DMS53 treated with DMSO at 0.1 percent for 48 hours (cell line): Measurements from ENCODE around the gene ZNF792.
"Not testable (repeated sequence)": the region's sequence is repeated elsewhere in the genome, so short reads cannot be mapped to it uniquely, and the experiment has no call there.

Experiments
- DNase-seq: peaks from one replicate; lab custom pipeline; 2025; ENCODE audit not compliant: unreplicated experiment; lab: John Stamatoyannopoulos, UW

The ZNF792 gene

DNA sequence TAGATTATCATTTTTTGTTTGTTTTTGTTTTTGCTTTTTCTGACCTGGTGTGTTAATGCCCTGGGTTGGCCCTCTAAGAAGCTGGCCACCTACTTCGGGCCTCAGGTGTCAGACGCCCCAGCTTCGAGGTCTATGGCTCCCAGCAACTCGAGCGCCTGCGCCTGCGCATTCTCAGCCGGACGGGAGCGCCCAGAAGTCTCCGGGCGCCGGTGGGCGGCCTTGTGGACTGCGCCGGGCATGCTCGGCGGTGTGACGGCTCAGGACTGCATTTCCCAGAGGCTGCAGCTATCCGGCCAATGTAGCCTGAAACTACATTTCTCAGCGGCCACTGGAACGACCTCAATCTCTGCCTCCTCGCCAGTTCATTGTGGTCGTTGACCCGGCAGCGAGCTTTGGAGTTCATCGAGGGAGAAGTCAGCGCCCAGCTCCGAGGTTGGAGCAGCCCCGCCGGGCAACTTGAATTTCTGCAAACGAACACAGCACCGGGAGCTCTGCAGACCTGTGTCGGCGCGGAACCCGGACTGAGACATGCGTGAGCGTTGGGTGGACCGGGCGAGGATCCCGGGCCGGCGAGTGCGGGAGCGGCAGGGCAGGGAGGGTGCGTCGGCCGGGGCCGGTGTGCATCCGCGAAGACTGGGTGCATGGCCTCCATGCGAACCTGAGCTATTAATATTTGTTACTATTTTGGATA lies 37.2 kb downstream of the ZNF792 start, which contains the start of gene ZNF30:
Gene ZNF30 (plus strand): TSS at position 219 of the 691 bp plus-strand sequence. CDS start 3,045 bp downstream, outside the sequence.
- DNase-seq: peak; percentile 92

DNA sequence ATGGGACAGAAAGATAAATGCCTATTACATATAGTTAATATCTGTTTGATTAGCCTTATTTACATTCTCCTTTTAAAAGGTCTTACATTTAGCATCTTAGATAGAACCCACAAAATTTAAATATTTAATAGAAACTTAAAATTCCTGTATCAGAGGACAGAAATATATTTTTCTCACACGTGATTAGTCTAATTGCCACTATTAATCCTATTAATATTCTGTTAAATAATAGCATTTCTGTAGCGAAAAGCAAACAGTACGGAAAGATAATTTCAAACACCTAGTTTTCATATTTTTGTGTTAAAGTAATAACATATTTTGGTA lies 37.7 kb downstream of the ZNF792 start:
- DNase-seq: no peak

DNA sequence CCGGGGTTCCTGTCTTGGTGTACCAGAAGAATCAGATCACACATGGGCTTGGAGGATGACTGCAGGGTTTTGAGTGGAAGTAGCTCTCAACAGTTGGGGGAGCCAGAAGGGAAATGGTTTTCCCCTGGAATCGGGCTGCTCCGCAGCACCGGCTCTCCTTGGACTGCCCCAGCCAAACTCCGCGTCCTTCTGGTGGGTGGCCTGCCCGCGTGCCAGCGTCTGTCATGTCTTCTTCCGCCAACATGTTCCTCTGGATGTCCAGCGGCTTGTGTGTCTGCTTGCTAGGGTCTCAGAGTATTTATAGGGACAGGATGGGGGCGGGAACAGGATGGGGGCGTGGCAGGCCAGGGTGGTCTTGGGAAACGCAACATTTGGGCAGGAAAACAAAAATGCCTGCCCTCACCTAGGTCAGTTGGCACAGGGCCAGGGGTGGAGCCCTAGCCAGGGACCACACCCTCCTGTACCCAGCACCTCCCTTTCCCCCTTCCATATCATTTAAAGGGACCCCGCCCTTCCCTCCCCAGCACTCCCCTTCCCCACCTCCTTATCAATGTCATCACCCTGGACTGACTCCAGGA lies 38.7 kb downstream of the ZNF792 start:
- DNase-seq: no peak

DNA sequence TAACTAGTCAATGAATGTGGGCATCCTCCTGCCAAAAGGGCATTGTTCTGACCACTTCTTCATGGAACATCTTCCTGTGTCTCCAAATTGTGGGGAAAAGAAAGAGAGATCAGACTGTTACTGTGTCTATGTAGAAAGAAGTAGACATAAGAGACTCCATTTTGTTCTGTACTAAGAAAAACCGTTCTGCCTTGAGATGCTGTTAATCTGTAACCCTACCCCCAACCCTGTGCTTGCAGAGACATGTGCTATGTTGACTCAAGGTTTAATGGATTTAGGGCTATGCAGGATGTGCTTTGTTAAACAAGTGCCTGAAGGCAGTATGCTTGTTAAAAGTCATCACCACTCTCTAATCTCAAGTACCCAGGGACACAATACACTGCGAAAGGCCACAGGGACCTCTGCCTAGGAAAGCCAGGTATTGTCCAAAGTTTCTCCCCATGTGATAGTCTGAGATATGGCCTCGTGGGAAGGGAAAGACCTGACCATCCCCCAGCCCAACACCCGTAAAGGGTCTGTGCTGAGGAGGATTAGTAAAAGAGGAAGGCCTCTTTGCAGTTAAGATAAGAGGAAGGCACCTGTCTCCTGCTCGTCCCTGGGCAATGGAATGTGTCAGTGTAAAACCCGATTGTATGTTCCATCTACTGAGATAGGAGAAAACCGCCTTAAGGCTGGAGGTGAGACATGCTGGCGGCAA lies 43.8 kb downstream of the ZNF792 start:
- DNase-seq: peak; percentile 73

DNA sequence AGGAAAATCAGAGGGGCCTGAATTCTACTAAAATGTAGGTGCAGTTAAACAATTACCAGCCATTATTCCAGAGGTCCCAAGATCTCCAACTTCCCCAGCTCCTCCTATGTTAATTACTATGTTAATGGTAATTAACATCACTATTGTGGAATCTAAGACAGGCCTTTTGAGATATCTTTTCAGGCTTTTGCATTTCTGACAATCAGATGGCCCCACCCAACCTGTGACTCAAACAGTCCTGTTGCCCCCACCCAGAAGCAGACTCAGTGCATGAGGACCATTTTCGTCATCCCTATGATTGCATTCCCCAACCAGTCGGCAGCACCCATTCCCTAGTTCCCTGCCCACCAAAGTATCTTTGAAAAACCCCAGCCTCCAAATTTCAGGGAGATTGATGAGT lies 45.8 kb downstream of the ZNF792 start:
- DNase-seq: no peak

DNA sequence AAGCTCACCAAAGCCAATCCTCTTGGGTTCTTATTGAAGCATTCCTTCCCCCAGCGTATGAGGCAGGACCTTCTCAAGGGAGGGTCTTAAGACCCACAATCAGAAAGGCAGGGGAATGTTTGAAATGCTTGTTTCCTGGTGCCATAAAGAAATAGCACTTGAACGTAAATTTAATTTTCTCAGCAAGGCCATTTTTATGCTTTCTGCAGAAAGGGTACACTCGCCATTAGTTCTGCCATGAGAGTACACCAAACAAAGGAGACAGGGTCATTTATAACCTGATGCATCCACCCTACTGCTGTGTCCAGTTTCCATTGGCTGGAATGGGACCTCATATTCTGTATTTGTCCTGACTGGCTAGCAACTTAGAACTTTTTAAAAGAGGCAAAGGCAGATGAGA lies 46.9 kb downstream of the ZNF792 start:
- not testable (repeated sequence) for DNase-seq

DNA sequence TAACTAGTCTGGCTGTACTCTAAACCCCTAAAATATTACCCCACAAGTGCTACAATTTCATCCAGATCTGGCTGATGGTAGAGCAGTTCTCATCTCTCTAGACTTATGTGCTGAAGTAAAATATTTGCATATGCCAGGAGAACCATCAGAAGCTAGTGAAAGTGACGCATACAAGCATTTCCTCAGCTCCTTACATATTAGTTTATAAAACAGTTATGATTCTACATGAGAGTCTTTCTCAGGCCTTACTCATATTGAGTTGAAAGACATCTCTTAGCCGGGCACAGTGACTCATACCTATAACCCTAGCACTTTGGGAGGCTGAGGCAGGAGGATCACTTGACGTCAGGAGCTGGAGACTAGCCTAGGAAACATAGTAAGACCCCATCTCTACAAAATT lies 53.3 kb downstream of the ZNF792 start:
- DNase-seq: no peak
